GM10266 (cell line): ENCODE data around the gene TWIST2.

Experiments
- DNase-seq: peaks from one replicate; pipeline ENCODE4 v3.0.0; 2012; ENCODE audit errors: extremely low spot score
- CTCF ChIP-seq: IDR thresholded peaks from 2 replicates; pipeline ENCODE4 v1.5.1; 2012; ENCODE audit warnings: mild to moderate bottlenecking, low read depth; ENCODE audit not compliant: control insufficient read depth, insufficient read depth; ENCODE audit errors: missing control alignments

The TWIST2 gene

GRCh38 chr2:238865015-238865719 lies 17.3 kb downstream of the TWIST2 start:
- no peak for DNase-seq
- no peak for TF ChIP-seq CTCF

- no peak for TF ChIP-seq CTCF
- DNase-seq: no peak
Observed at GRCh38 chr2:238865744-238866355, 18.0 kb downstream of the TWIST2 start.

- no peak for DNase-seq
- TF ChIP-seq CTCF: no peak
Observed at GRCh38 chr2:238866656-238867277, 18.9 kb downstream of the TWIST2 start.

- no peak for DNase-seq
- no peak for TF ChIP-seq CTCF
Observed at GRCh38 chr2:238868067-238868524, 20.2 kb downstream of the TWIST2 start.

GRCh38 chr2:238868616-238869292 lies 20.9 kb downstream of the TWIST2 start:
- no peak for DNase-seq
- TF ChIP-seq CTCF: no peak

- TF ChIP-seq CTCF: no peak
- no peak for DNase-seq
Observed at GRCh38 chr2:238869293-238870124, 21.6 kb downstream of the TWIST2 start.
